ENCODE results near the gene TGFA. TPM values are rescaled to one million over a fixed set of nuclear protein-coding genes. Genes with fewer than 3 reads are reported as not detected.

The TGFA gene
- polyA plus RNA-seq, 2 of the 4 experiments (the other 2 are of a cell fraction), result 3.5 to 5.3 TPM

DNA sequence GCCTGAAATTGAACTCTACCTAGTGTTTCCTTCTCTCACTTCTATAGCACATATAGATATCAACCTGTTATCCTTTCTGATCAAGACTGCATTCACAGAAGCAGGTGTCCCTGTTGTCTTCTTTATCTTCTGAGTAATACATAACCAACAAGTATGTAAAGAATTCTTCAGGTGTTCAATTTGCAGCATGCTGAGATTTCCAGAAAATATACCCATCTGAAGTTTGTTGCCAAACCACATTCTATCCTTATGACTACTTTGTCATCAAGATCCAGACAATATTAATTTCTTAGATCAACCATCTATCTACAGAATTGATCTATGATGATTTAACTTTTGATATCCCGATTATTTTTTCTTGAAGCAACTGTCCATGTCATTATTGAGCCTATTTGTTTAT is 69.5 kb downstream of the TGFA start:
- ChIA-PET CTCF (no interaction called here), POLR2A (no interaction called here)

DNA sequence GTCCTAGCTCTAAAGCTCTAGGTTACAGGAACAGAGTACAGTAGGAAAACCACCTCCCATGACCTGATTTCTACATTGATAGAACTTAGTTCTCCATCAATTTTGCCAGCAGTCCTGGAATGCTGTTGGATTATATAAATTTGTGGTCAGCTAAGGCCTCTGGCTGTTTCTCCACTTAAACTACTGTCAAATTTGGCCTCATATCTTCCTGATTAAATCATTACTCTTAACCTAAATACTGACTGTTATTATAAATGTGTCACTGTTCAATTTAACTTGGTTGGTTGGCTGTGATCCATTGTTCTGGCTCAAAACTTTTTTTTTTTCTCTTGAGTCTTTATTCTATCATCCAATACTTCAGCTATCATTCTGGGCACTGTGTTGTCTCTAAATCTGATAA is 71.2 kb downstream of the TGFA start:
- ChIA-PET CTCF (no interaction called here), POLR2A (no interaction called here)
- TF ChIP-seq, protein P1, sequence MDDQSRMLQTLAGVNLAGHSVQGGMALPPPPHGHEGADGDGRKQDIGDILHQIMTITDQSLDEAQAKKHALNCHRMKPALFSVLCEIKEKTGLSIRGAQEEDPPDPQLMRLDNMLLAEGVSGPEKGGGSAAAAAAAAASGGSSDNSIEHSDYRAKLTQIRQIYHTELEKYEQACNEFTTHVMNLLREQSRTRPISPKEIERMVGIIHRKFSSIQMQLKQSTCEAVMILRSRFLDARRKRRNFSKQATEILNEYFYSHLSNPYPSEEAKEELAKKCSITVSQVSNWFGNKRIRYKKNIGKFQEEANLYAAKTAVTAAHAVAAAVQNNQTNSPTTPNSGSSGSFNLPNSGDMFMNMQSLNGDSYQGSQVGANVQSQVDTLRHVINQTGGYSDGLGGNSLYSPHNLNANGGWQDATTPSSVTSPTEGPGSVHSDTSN (IDR thresholded peaks at IDR 0.05), result no peak
- TF ChIP-seq HDAC2 (IDR thresholded peaks at IDR 0.05), result no peak
- TF ChIP-seq, protein P2, sequence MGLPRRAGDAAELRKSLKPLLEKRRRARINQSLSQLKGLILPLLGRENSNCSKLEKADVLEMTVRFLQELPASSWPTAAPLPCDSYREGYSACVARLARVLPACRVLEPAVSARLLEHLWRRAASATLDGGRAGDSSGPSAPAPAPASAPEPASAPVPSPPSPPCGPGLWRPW (IDR thresholded peaks at IDR 0.05), result no peak
- TF ChIP-seq FOXS1 (CRISPR knock-in tag; IDR thresholded peaks at IDR 0.05), result no peak
- TF ChIP-seq, protein P3, sequence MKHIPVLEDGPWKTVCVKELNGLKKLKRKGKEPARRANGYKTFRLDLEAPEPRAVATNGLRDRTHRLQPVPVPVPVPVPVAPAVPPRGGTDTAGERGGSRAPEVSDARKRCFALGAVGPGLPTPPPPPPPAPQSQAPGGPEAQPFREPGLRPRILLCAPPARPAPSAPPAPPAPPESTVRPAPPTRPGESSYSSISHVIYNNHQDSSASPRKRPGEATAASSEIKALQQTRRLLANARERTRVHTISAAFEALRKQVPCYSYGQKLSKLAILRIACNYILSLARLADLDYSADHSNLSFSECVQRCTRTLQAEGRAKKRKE (CRISPR knock-in tag; IDR thresholded peaks at IDR 0.05; ENCODE audit: low read depth), result no peak
- TF ChIP-seq, protein P4, sequence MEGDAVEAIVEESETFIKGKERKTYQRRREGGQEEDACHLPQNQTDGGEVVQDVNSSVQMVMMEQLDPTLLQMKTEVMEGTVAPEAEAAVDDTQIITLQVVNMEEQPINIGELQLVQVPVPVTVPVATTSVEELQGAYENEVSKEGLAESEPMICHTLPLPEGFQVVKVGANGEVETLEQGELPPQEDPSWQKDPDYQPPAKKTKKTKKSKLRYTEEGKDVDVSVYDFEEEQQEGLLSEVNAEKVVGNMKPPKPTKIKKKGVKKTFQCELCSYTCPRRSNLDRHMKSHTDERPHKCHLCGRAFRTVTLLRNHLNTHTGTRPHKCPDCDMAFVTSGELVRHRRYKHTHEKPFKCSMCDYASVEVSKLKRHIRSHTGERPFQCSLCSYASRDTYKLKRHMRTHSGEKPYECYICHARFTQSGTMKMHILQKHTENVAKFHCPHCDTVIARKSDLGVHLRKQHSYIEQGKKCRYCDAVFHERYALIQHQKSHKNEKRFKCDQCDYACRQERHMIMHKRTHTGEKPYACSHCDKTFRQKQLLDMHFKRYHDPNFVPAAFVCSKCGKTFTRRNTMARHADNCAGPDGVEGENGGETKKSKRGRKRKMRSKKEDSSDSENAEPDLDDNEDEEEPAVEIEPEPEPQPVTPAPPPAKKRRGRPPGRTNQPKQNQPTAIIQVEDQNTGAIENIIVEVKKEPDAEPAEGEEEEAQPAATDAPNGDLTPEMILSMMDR (IDR thresholded peaks at IDR 0.05), result no peak
- TF ChIP-seq, protein P5, sequence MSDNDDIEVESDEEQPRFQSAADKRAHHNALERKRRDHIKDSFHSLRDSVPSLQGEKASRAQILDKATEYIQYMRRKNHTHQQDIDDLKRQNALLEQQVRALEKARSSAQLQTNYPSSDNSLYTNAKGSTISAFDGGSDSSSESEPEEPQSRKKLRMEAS (IDR thresholded peaks at IDR 0.05), result no peak
- no peak for TF ChIP-seq FOSB (CRISPR knock-in tag; IDR thresholded peaks at IDR 0.05)
- TF ChIP-seq POLR2A (IDR thresholded peaks at IDR 0.05; ENCODE audit: low read length), result no peak
- H3K4me1 ChIP-seq, result no peaks in the 10 kb centered on the region
- DNase-seq (ENCODE audit: low read depth in 1 of 2, low spot score in 1 of 2) (no peak), FAIRE-seq (no peak), ATAC-seq (no peak)
- H3K27ac ChIP-seq, result no peak overlapping the region
- no peak overlapping the region for H3K4me2 ChIP-seq
- no peak overlapping the region for H3K4me3 ChIP-seq
- H3K9me3 ChIP-seq, result 0 out of 3 replicates have a peak, but pooled peaks cover 2% of the 10 kb centered on the region

More for the DNA sequence above, 69.5 kb downstream of the TGFA start:
- Histone ChIP-seq H3K27ac (no peak overlapping the region), H3K4me3 (no peak overlapping the region), H3K4me1 (no peaks in the 10 kb centered on the region), H3K9me3 (0 out of 3 replicates have a peak, but pooled peaks cover 2% of the 10 kb centered on the region), H3K4me2 (no peak overlapping the region)
- ATAC-seq, result no peak
- DNase-seq (ENCODE audit: low read depth in 1 of 2, low spot score in 1 of 2), result no peak
- TF ChIP-seq FOSL2 (IDR thresholded peaks at IDR 0.05) (no peak), FOSL2 (CRISPR knock-in tag; IDR thresholded peaks at IDR 0.05) (no peak), PHF8 (IDR thresholded peaks at IDR 0.05; ENCODE audit: borderline replicate concordance, low read depth) (no peak), SREBF2 (IDR thresholded peaks at IDR 0.05) (no peak), NPAS2 (CRISPR knock-in tag; IDR thresholded peaks at IDR 0.05; ENCODE audit: borderline replicate concordance) (no peak), HDAC2 (IDR thresholded peaks at IDR 0.05) (no peak)
- TF ChIP-seq, protein P4 (IDR thresholded peaks at IDR 0.05), result no peak
- TF ChIP-seq, protein P3 (CRISPR knock-in tag; IDR thresholded peaks at IDR 0.05; ENCODE audit: low read depth), result no peak
- TF ChIP-seq, protein P2 (IDR thresholded peaks at IDR 0.05), result no peak
- TF ChIP-seq, protein P6, sequence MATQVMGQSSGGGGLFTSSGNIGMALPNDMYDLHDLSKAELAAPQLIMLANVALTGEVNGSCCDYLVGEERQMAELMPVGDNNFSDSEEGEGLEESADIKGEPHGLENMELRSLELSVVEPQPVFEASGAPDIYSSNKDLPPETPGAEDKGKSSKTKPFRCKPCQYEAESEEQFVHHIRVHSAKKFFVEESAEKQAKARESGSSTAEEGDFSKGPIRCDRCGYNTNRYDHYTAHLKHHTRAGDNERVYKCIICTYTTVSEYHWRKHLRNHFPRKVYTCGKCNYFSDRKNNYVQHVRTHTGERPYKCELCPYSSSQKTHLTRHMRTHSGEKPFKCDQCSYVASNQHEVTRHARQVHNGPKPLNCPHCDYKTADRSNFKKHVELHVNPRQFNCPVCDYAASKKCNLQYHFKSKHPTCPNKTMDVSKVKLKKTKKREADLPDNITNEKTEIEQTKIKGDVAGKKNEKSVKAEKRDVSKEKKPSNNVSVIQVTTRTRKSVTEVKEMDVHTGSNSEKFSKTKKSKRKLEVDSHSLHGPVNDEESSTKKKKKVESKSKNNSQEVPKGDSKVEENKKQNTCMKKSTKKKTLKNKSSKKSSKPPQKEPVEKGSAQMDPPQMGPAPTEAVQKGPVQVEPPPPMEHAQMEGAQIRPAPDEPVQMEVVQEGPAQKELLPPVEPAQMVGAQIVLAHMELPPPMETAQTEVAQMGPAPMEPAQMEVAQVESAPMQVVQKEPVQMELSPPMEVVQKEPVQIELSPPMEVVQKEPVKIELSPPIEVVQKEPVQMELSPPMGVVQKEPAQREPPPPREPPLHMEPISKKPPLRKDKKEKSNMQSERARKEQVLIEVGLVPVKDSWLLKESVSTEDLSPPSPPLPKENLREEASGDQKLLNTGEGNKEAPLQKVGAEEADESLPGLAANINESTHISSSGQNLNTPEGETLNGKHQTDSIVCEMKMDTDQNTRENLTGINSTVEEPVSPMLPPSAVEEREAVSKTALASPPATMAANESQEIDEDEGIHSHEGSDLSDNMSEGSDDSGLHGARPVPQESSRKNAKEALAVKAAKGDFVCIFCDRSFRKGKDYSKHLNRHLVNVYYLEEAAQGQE (IDR thresholded peaks at IDR 0.05), result no peak
- WGBS (ENCODE audit: missing lambda C conversion rate), result 4% methylated on average over 1 of the region's 1 CpG
- no peak for FAIRE-seq
